Stimulated activated effector memory CD8-positive, alpha-beta T cell treated with anti-CD3 and anti-CD28 coated beads, Interleukin-12 subunit alpha, Interleukin-12 subunit beta, amount 100 ng/mL, for 72 hours (primary cell): Measurements from ENCODE around the gene NTSR2.

Source experiments
- ATAC-seq: fragments of 150-1000 bp; cut with Tn5 transposase; 2 replicates; pipeline ENCODE4 v1.10.0; 2021
- DNase-seq, 2 donors: peaks; one replicate each; pipeline ENCODE4 v3.0.0; 2021 to 2022; ENCODE audit warnings: low spot score in 2 of 2
- H3K27ac Mint-ChIP-seq: one replicate; pipeline ENCODE4 v1.8.0; 2022; ENCODE audit warnings: mild to moderate bottlenecking, mixed read lengths
- H3K36me3 Mint-ChIP-seq: one replicate; pipeline ENCODE4 v1.8.0; 2022; ENCODE audit warnings: mild to moderate bottlenecking, mixed read lengths
- H3K4me1 Mint-ChIP-seq: one replicate; pipeline ENCODE4 v1.8.0; 2022; ENCODE audit warnings: mixed read lengths
- H3K4me3 Mint-ChIP-seq: one replicate; pipeline ENCODE4 v1.8.0; 2022; ENCODE audit warnings: mild to moderate bottlenecking, mixed read lengths
- H3K9me3 Mint-ChIP-seq: one replicate; pipeline ENCODE4 v1.8.0; 2022; ENCODE audit warnings: mixed read lengths

NTSR2 gene

DNA sequence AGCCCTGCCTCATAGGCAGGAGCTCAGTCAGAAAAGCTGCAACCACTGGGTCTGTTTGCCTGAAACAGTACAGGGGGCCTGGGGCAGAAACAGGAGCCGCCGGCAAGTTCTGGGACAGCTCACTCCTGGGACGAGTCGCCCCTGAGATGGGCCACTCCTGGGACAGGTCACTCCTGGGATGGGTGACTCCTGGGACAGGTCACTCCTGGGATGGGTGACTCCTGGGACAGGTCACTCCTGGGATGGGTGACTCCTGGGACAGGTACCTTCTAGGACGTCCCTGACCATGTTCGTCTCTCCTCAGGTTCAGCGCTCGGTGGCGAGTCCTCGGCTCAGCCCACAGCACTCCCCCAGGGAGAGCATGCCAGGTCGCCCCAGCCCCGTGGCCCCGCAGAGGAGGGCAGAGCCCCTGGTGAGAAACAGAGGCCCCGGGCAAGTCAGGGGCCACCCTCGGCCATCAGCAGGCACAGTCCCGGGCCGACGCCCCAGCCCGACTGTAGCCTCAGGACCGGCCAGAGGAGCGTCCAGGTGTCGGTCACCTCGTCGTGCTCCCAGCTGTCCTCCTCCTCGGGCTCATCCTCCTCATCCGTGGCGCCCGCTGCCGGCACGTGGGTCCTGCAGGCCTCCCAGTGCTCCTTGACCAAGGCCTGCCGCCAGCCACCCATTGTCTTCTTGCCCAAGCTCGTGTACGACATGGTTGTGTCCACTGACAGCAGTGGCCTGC, 51.8 kb downstream of the NTSR2 start:
- no peaks in the 10 kb centered on the region for H3K9me3 Mint-ChIP-seq
- DNase-seq (no peak), ATAC-seq (peak; percentile 48)
- H3K4me1 Mint-ChIP-seq = no peaks in the 10 kb centered on the region
- H3K27ac Mint-ChIP-seq = no peak overlapping the region
- H3K36me3 Mint-ChIP-seq = no peaks in the 10 kb centered on the region
- H3K4me3 Mint-ChIP-seq = no peak overlapping the region

DNA sequence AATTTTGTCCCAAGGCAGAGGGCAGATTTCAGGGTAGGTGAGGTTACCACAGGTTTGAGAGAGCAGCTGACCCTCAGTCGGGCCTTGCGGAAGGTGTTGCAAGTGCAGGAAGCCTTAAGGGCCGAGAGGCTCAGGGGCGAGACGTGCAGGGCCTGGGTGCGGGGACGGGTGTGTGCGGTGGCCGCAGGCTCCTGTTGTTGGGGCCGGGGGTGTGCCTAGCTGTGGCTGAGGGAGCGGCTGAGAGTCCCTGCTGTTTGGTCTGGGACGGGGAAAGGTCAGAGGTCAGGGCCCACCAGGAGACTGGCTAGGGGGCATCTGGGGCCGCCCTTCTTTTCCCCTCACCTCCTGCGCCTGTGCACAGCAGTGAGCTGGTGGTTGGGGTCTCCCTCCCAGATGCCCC, 52.5 kb downstream of the NTSR2 start:
- no peak overlapping the region for H3K4me3 Mint-ChIP-seq
- H3K9me3 Mint-ChIP-seq = no peaks in the 10 kb centered on the region
- H3K27ac Mint-ChIP-seq = no peak overlapping the region
- no peaks in the 10 kb centered on the region for H3K4me1 Mint-ChIP-seq
- H3K36me3 Mint-ChIP-seq = no peaks in the 10 kb centered on the region
- no peak for ATAC-seq
- no peak for DNase-seq

DNA sequence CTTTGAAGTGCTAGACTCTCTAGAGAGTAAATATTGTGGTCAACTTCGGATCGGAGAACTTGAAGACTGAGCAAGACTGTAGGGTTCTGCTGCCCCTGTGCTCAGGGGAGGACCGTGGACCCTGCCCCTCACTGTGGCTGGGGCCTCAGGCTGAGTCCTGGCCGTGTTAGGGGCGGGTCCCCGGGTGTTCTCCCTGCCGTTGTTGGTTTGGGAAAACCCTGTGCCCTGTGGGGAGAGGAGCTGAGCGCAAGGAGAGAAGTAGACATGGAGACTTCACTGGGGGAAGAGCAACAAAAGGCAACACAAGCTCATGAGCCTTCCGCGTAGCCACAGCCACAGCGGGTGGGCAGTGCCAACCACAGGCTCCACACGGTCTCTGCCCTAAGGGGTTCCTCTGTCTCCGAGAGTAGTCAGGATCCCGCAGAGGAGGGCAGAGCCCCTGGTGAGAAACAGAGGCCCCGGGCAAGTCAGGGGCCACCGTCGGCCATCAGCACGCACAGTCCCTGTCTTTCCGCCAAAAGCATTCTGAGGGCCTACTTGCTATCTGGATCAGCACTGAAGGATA, 53.1 kb downstream of the NTSR2 start:
- Mint-ChIP-seq H3K36me3 (no peaks in the 10 kb centered on the region), H3K27ac (no peak overlapping the region), H3K9me3 (no peaks in the 10 kb centered on the region), H3K4me3 (no peak overlapping the region), H3K4me1 (no peaks in the 10 kb centered on the region)
- ATAC-seq (no peak), DNase-seq (no peak)

DNA sequence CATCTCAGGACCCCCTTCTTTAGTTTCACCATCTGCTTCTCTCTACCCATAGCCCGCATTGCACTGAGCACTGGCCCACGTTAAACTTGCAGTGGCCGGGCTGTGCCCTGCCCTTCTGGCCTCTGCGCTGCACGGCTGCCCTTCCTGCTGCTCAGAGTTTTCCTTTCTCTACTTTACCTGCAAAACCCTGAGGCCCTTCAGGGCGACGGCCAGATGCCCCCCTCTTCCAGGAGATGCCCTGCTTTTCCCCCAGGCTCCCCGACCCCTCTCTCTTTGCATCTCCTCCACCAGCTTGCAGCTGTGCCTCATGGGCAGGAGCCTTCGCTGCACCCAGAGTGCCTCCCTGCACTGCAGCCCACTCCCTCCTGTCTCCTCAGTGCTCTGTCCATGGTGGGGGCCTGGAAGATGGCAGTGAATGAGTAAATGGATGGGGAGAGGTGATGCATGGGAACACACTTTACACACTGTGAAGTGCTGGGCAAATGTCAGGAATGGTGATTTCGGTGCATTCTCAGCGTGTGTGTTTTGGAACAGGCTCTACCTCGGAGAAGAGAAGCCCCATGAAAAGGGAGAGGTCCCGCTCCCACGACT, 53.8 kb downstream of the NTSR2 start:
- Mint-ChIP-seq H3K36me3 (no peaks in the 10 kb centered on the region), H3K9me3 (no peaks in the 10 kb centered on the region), H3K4me3 (no peak overlapping the region), H3K4me1 (no peaks in the 10 kb centered on the region), H3K27ac (no peak overlapping the region)
- DNase-seq (no peak), ATAC-seq (no peak)

DNA sequence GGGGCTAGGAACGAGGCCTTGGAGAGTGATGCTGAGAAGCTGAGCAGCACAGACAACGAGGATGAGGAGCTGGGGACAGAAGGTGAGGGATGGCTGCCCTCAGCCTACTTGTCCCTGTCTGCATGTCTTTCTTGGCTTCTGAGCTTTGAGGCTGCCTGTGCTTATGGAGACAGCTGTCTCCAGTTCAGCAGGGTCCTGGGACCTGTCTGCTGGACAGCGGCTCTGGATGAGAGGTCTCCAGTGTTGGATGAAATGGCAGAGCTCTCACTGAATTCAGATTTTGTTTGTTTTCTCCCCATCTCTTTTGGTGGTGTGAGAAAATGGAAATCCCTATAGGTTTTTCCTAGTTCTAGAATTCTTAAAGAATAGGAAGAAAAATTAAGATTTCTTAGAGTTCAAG, 54.8 kb downstream of the NTSR2 start:
- Mint-ChIP-seq H3K27ac (no peak overlapping the region), H3K4me3 (no peak overlapping the region), H3K4me1 (no peaks in the 10 kb centered on the region), H3K9me3 (no peaks in the 10 kb centered on the region), H3K36me3 (no peaks in the 10 kb centered on the region)
- DNase-seq (no peak), ATAC-seq (no peak)

DNA sequence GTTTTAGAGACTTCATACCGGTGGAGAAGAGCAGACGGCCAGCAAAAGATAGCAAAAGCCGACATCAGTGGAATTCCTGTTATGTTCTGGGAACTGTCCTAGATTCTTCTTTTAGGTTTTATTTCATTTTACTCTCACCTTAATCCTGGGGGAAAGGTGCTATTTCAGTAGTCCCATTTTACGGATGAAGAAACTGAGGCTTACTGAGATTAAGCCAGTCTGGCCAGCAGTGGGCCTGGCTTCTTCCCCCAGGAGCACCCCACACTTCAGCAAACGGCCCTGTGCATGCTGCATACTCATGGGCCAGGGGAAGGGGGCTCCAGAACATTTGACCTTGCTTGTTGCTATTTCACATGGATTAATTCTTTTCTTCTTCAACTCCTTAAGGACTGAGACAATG, 56.7 kb downstream of the NTSR2 start:
- H3K9me3 Mint-ChIP-seq = no peaks in the 10 kb centered on the region
- no peak for DNase-seq

DNA sequence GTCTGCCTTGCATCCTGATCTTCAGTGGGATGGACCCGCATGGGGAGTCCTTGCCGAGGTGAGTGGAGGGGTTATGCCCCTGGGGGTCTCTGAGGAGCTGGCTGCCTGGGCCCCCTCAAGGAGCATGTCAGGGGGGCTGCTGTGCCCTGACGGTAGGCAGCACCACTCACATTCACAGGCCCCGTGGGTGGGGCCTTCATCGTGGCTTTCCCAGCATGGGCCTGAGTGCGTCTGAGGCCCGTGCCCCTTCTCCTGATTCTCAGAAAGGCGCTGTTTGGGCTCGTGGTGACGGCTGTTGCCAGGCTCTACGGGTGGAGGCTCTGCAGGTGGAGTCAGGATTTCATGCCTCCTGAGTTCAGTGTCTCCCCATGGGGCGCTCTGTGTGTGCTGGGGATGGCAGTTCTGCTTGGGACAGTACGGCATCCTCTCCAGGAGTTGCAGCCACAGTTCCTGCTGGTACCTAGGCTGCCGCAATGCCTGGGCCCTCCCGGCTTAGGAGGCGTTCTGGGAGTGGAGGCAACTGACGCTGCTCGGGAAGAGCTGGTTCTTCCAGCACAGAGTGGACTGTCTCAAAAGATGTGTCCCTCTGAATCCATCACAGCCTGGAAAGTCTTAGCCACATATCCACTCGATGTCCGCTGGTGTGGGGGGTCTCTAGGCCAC, 57.3 kb downstream of the NTSR2 start:
- Mint-ChIP-seq H3K36me3 (no peaks in the 10 kb centered on the region), H3K4me1 (no peaks in the 10 kb centered on the region), H3K9me3 (no peaks in the 10 kb centered on the region), H3K27ac (no peak overlapping the region), H3K4me3 (no peak overlapping the region)
- ATAC-seq (no peak), DNase-seq (no peak)

More for the DNA sequence above, 56.7 kb downstream of the NTSR2 start:
- no peak for ATAC-seq
- Mint-ChIP-seq H3K4me3 (no peak overlapping the region), H3K4me1 (no peaks in the 10 kb centered on the region), H3K27ac (no peak overlapping the region), H3K36me3 (no peaks in the 10 kb centered on the region)

DNA sequence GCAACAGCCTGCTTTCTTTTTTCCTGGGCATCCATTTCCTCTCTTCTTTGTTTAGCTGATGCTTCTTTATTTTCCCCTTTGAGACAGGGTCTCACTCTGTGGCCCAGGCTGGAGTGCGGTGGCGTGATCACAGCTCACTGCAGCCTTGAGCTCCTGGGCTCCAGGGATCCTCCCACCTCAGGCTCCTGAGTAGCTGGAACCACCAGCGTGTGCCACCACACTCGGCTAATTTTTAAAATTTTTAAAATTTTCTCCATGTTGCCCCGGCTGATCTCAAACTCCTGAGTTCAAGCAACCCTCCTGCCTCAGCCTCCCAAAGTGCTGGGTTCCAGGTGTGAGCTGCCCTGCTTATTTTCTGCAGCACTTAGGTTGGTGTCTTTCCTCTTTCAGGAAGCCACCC, 58.7 kb downstream of the NTSR2 start:
- H3K4me1 Mint-ChIP-seq = no peaks in the 10 kb centered on the region
- H3K36me3 Mint-ChIP-seq = no peaks in the 10 kb centered on the region
- no peak overlapping the region for H3K27ac Mint-ChIP-seq
- no peaks in the 10 kb centered on the region for H3K9me3 Mint-ChIP-seq
- ATAC-seq (no peak), DNase-seq (no peak)
- H3K4me3 Mint-ChIP-seq = no peak overlapping the region

DNA sequence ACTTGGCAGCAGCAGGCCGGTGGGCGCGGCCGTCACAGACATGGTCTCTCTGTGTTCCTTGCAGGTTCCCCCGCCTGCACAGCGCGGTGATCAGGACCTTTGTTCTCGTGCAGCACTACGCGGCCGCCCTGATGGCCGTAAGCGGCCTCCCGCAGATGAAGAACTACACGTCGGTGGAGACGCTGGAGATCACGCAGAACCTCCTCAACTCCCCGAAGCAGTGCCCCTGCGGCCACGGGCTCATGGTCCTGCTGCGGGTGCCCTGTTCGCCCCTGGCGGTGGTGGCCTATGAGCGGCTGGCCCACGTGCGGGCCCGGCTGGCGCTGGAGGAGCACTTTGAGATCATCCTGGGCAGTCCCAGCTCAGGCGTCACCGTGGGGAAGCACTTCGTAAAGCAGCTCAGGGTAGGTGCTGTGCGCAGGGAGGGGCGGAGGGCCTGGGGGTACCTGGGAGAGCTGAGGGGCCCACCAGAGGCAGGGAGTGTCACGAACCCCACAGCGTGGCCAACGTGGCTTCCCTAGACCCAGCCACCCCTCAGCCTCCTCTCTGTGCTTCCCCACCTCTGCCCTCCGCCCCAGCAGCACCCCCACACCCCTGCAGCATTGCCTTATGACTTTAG, 59.3 kb downstream of the NTSR2 start:
- H3K4me1 Mint-ChIP-seq = no peaks in the 10 kb centered on the region
- no peak for DNase-seq
- no peak overlapping the region for H3K27ac Mint-ChIP-seq
- H3K9me3 Mint-ChIP-seq = no peaks in the 10 kb centered on the region
- no peak for ATAC-seq
- no peak overlapping the region for H3K4me3 Mint-ChIP-seq
- no peaks in the 10 kb centered on the region for H3K36me3 Mint-ChIP-seq
